ENCODE measurements around the gene DIAPH3.

DNA sequence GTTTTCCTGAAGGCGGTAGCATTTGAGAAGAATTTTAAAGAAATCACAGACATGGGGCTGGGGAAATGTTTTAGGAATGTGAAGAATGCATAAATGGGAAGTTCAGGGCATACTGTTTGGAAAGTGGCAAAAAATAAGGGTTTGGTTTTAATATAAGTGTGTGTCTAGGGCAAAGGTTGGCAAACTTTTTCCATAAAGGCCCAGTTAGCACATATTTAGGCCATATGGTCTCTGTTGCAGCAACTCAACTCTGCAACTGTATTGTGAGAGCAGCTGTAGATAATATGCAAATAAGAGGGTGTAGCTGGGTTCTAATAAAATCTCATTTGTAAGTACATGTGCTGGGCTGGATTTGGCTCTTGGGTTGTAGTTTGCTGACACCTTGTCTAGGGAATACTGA, 521.9 kb downstream of the DIAPH3 start:
- no peak for TF ChIP-seq CTCF (IDR thresholded peaks at IDR 0.05)
- TF ChIP-seq POLR2A (IDR thresholded peaks at IDR 0.05): no peak
